Gastrocnemius medialis (tissue), 4 donors: ENCODE data around the gene TNC. TPM values are rescaled to one million over a fixed set of nuclear protein-coding genes. Genes with fewer than 3 reads are reported as not detected.

ENCODE experiments used
- ATAC-seq, 2 donors: fragments of 150-250 bp; one replicate each; pipeline ENCODE4 v1.9.1; 2016
- DNase-seq, 2 donors: peaks; one replicate each; pipeline ENCODE4 v3.0.0-alpha.2; 2019
- H3K27ac ChIP-seq, 4 donors: fragments of 200-600 bp; sonication (generic); 1 replicate in 1 of 4; 2 replicates in 3 of 4; pipeline ENCODE4 v1.5.1; 2016 to 2018; ENCODE audit warnings: mild to moderate bottlenecking in 2 of 4, moderate library complexity in 1 of 4
- H3K27me3 ChIP-seq, 3 donors: fragments of 200-600 bp; sonication (generic) in 2 of 3; 1 replicate in 1 of 3; 2 replicates in 2 of 3; pipeline versions ENCODE4 v1.5.1 to v1.6.0; 2016 to 2019; ENCODE audit warnings: mild to moderate bottlenecking in 1 of 3, moderate library complexity in 1 of 3
- H3K36me3 ChIP-seq, 2 donors: fragments of 200-600 bp; sonication (generic) in 1 of 2; one replicate each; pipeline ENCODE4 v1.5.1; 2017 to 2018
- H3K4me1 ChIP-seq, 2 donors: fragments of 200-600 bp; sonication (generic) in 1 of 2; one replicate each; pipeline ENCODE4 v1.5.1; 2016 to 2017; ENCODE audit warnings: mild to moderate bottlenecking in 2 of 2
- H3K4me3 ChIP-seq, 4 donors: fragments of 200-600 bp; sonication (generic) in 3 of 4; 1 replicate in 1 of 4; 2 replicates in 3 of 4; pipeline ENCODE4 v1.5.1; 2016 to 2019; ENCODE audit warnings: mild to moderate bottlenecking in 2 of 4
- H3K9me3 ChIP-seq, 3 donors: fragments of 200-600 bp; sonication (generic) in 2 of 3; 1 replicate in 1 of 3; 2 replicates in 2 of 3; pipeline ENCODE4 v1.5.1; 2016 to 2019
- CTCF ChIP-seq, 5 experiments: fragments of 450-650 bp in 3 of 5; fragments of 200-600 bp in 2 of 5; sonication (generic) in 2 of 5; IDR thresholded peaks in 4 of 5; conservative IDR thresholded peaks in 1 of 5; 1 replicate in 4 of 5; 2 replicates in 1 of 5; pipeline ENCODE4 v1.5.1; 2016 to 2019; ENCODE audit warnings: antibody characterized with exemption in 5 of 5, mild to moderate bottlenecking in 3 of 5, moderate library complexity in 3 of 5
- POLR2A ChIP-seq, 2 donors: fragments of 450-650 bp; IDR thresholded peaks; one replicate each; pipeline ENCODE4 v1.6.1; 2017; ENCODE audit warnings: antibody characterized with exemption in 2 of 2, mild to moderate bottlenecking in 2 of 2, moderate library complexity in 2 of 2
- in situ Hi-C, 4 donors: fragments of 200-750 bp; cut with MboI; loops; one replicate each; pipeline versions ENCODE4 v1.15.0 to v1.8.0; 2017; ENCODE audit warnings: low sequenced_read_pairs in 4 of 4
- intact Hi-C: fragments of 100-400 bp; cut with DNase I; formaldehyde crosslinking; loops from one replicate; pipeline ENCODE4 v1.15.1; 2023; ENCODE audit warnings: low total_unique reads
- total RNA-seq, 4 donors: library from RNA; depleted of rRNA; stranded (reverse); fragments of >200 nt; gene quantifications; one replicate each; pipeline versions ENCODE4 v1.1.0 to v1.2.3, GENCODE V29; 2016

TNC gene
- total RNA-seq, 4 donors from 2014 or later = 4.3 to 17.6 (median 10.7) TPM; not detected in 1

- Histone ChIP-seq H3K9me3 (no peaks in the 10 kb centered on the region), H3K27me3 (no peaks in the 10 kb centered on the region), H3K36me3 (no peaks in the 10 kb centered on the region), H3K27ac (no peak overlapping the region), H3K4me3 (no peak overlapping the region), H3K4me1 (peaks cover 0 to 5% of the 10 kb centered on the region in 2 donors)
- intact Hi-C loops = no loop called here
- in situ Hi-C loops = no loop called here
- DNase-seq (no peak), ATAC-seq (no peak)
- TF ChIP-seq POLR2A (IDR thresholded peaks at IDR 0.05) = no peak
- TF ChIP-seq CTCF (IDR thresholded peaks at IDR 0.05 in 4 of 5, conservative IDR thresholded peaks at IDR 0.05 in 1 of 5) = no peak
Observed at GRCh38 chr9:115034801-115035200, 83.2 kb downstream of the TNC start.

GRCh38 chr9:115033800-115034199 lies 84.2 kb downstream of the TNC start:
- ATAC-seq = no peak
- no peak for DNase-seq
- H3K27ac ChIP-seq = no peak overlapping the region
- TF ChIP-seq CTCF (IDR thresholded peaks at IDR 0.05 in 4 of 5, conservative IDR thresholded peaks at IDR 0.05 in 1 of 5) (no peak), POLR2A (IDR thresholded peaks at IDR 0.05) (no peak)
- H3K36me3 ChIP-seq = no peaks in the 10 kb centered on the region
- in situ Hi-C loops = no loop called here
- no peaks in the 10 kb centered on the region for H3K27me3 ChIP-seq
- peaks cover 0 to 5% of the 10 kb centered on the region in 2 donors for H3K4me1 ChIP-seq
- H3K4me3 ChIP-seq = no peak overlapping the region
- intact Hi-C loops = no loop called here
- H3K9me3 ChIP-seq = no peaks in the 10 kb centered on the region

GRCh38 chr9:115032296-115032695 lies 85.7 kb downstream of the TNC start:
- H3K27ac ChIP-seq = no peak overlapping the region
- no peaks in the 10 kb centered on the region for H3K36me3 ChIP-seq
- intact Hi-C loops (no loop called here), in situ Hi-C loops (no loop called here)
- TF ChIP-seq CTCF (IDR thresholded peaks at IDR 0.05 in 4 of 5, conservative IDR thresholded peaks at IDR 0.05 in 1 of 5) (no peak), POLR2A (IDR thresholded peaks at IDR 0.05) (no peak)
- no peak for DNase-seq
- H3K27me3 ChIP-seq = no peaks in the 10 kb centered on the region
- no peaks in the 10 kb centered on the region for H3K9me3 ChIP-seq
- ATAC-seq = no peak
- H3K4me1 ChIP-seq = peaks cover 0 to 5% of the 10 kb centered on the region in 2 donors
- no peak overlapping the region for H3K4me3 ChIP-seq

GRCh38 chr9:115030006-115030405 lies 88.0 kb downstream of the TNC start:
- intact Hi-C loops (no loop called here), in situ Hi-C loops (no loop called here)
- Histone ChIP-seq H3K27me3 (no peaks in the 10 kb centered on the region), H3K9me3 (no peaks in the 10 kb centered on the region), H3K27ac (no peak overlapping the region), H3K4me1 (no peaks in the 10 kb centered on the region), H3K36me3 (no peaks in the 10 kb centered on the region), H3K4me3 (no peak overlapping the region)
- ATAC-seq (no peak), DNase-seq (no peak)
- TF ChIP-seq POLR2A (IDR thresholded peaks at IDR 0.05) (no peak), CTCF (IDR thresholded peaks at IDR 0.05 in 4 of 5, conservative IDR thresholded peaks at IDR 0.05 in 1 of 5) (no peak)

GRCh38 chr9:115025721-115026120 lies 92.2 kb downstream of the TNC start:
- no peak for ATAC-seq
- intact Hi-C loops = no loop called here
- H3K9me3 ChIP-seq = no peaks in the 10 kb centered on the region
- no peaks in the 10 kb centered on the region for H3K27me3 ChIP-seq
- TF ChIP-seq POLR2A (IDR thresholded peaks at IDR 0.05) (no peak), CTCF (IDR thresholded peaks at IDR 0.05 in 4 of 5, conservative IDR thresholded peaks at IDR 0.05 in 1 of 5) (no peak)
- no peaks in the 10 kb centered on the region for H3K36me3 ChIP-seq
- H3K4me3 ChIP-seq = no peak overlapping the region
- no peak overlapping the region for H3K27ac ChIP-seq
- no peak for DNase-seq
- in situ Hi-C loops = no loop called here
- H3K4me1 ChIP-seq = no peaks in the 10 kb centered on the region
